Measurements from ENCODE around the gene ZBTB16. TPM values are rescaled to one million over a fixed set of nuclear protein-coding genes. Genes with fewer than 3 reads are reported as not detected.

ZBTB16 gene
- total RNA-seq, 1 experiment from 2014 or later, result 0.44 TPM

GRCh38 chr11:114167771-114168448 is 108.4 kb downstream of the ZBTB16 start:
- no peaks in the 10 kb centered on the region for H3F3A ChIP-seq (ENCODE audit: insufficient read depth, low read depth)
- TF ChIP-seq EZH2 (IDR thresholded peaks at IDR 0.05; ENCODE audit: low read depth) (no peak), CTCF (conservative IDR thresholded peaks at IDR 0.05) (no peak)
- no peaks in the 10 kb centered on the region for H3K79me2 ChIP-seq (ENCODE audit: low read depth)
- no peaks in the 10 kb centered on the region for H3K9me2 ChIP-seq (ENCODE audit: insufficient read depth)
- H2AFZ ChIP-seq, result no peak overlapping the region
- H3K4me2 ChIP-seq, result no peak overlapping the region; the same call in 1 of the 2 replicates
- no peak for DNase-seq
- no peaks in the 10 kb centered on the region for H3K36me3 ChIP-seq (ENCODE audit: low read depth)
- intact Hi-C loops (cut with micrococcal nuclease; ENCODE audit: unreplicated experiment), result no loop called here
- CTCF ChIA-PET, result no interaction called here
- H3K27ac ChIP-seq, result no peak overlapping the region
- BruUV-seq (replicated peaks), result no TSS peak
- H3K4me3 ChIP-seq, result no peak overlapping the region
- no peaks in the 10 kb centered on the region for H3K9me3 ChIP-seq (ENCODE audit: insufficient read depth, low read depth)
- H3K4me1 ChIP-seq (replicated peaks; ENCODE audit: insufficient read depth), result peaks cover 15% of the 10 kb centered on the region
- POLR2A ChIA-PET (ENCODE audit: unreplicated experiment), result no interaction called here
- no peaks in the 10 kb centered on the region; the same call in 1 of the 2 replicates for H4K20me1 ChIP-seq (ENCODE audit: insufficient read depth)
- peaks cover 94% of the 10 kb centered on the region for H3K27me3 ChIP-seq (ENCODE audit: insufficient read depth, low read depth)

GRCh38 chr11:114168691-114169090 is 109.2 kb downstream of the ZBTB16 start:
- no peak overlapping the region for H2AFZ ChIP-seq
- H3K4me3 ChIP-seq, result no peak overlapping the region
- H4K20me1 ChIP-seq (ENCODE audit: insufficient read depth), result no peaks in the 10 kb centered on the region; the same call in 1 of the 2 replicates
- H3K4me1 ChIP-seq (replicated peaks; ENCODE audit: insufficient read depth), result peaks cover 11% of the 10 kb centered on the region
- TF ChIP-seq EZH2 (IDR thresholded peaks at IDR 0.05; ENCODE audit: low read depth) (no peak), CTCF (conservative IDR thresholded peaks at IDR 0.05) (no peak)
- intact Hi-C loops (cut with micrococcal nuclease; ENCODE audit: unreplicated experiment), result no loop called here
- H3K36me3 ChIP-seq (ENCODE audit: low read depth), result no peaks in the 10 kb centered on the region
- ChIA-PET CTCF (no interaction called here), POLR2A (ENCODE audit: unreplicated experiment) (no interaction called here)
- H3K4me2 ChIP-seq, result no peak overlapping the region
- H3K9me3 ChIP-seq (ENCODE audit: insufficient read depth, low read depth), result no peaks in the 10 kb centered on the region
- no peak overlapping the region for H3K27ac ChIP-seq
- no peaks in the 10 kb centered on the region for H3K79me2 ChIP-seq (ENCODE audit: low read depth)
- BruUV-seq (replicated peaks), result no TSS peak
- H3K9me2 ChIP-seq (ENCODE audit: insufficient read depth), result no peaks in the 10 kb centered on the region
- peaks cover 94% of the 10 kb centered on the region for H3K27me3 ChIP-seq (ENCODE audit: insufficient read depth, low read depth)
- no peaks in the 10 kb centered on the region for H3F3A ChIP-seq (ENCODE audit: insufficient read depth, low read depth)
- no peak for DNase-seq

- TF ChIP-seq CTCF (conservative IDR thresholded peaks at IDR 0.05), result no peak
- no peak for TF ChIP-seq EZH2 (IDR thresholded peaks at IDR 0.05; ENCODE audit: low read depth)
- Histone ChIP-seq H4K20me1 (ENCODE audit: insufficient read depth) (no peaks in the 10 kb centered on the region; the same call in 1 of the 2 replicates), H3K4me1 (replicated peaks; ENCODE audit: insufficient read depth) (peaks cover 11% of the 10 kb centered on the region), H3K9me3 (ENCODE audit: insufficient read depth, low read depth) (no peaks in the 10 kb centered on the region), H3K27ac (no peak overlapping the region), H3K27me3 (ENCODE audit: insufficient read depth, low read depth) (peaks cover 94% of the 10 kb centered on the region), H3F3A (ENCODE audit: insufficient read depth, low read depth) (no peaks in the 10 kb centered on the region), H3K4me3 (no peak overlapping the region), H3K36me3 (ENCODE audit: low read depth) (no peaks in the 10 kb centered on the region), H3K4me2 (no peak overlapping the region), H2AFZ (no peak overlapping the region), H3K9me2 (ENCODE audit: insufficient read depth) (no peaks in the 10 kb centered on the region), H3K79me2 (ENCODE audit: low read depth) (no peaks in the 10 kb centered on the region)
- no TSS peak for BruUV-seq (replicated peaks)
- no peak for DNase-seq
- POLR2A ChIA-PET (ENCODE audit: unreplicated experiment), result no interaction called here
- intact Hi-C loops (cut with micrococcal nuclease; ENCODE audit: unreplicated experiment), result no loop called here
- CTCF ChIA-PET, result no interaction called here
Measured at GRCh38 chr11:114169321-114169749, 109.8 kb downstream of the ZBTB16 start.
